ENCODE measurements around the gene GPR15LG.
"Not testable (repeated sequence)": the region's sequence is repeated elsewhere in the genome, so short reads cannot be mapped to it uniquely, and the experiment has no call there.

The GPR15LG gene

GRCh38 chr10:84166620-84167288 is 6.8 kb upstream of the GPR15LG start:
- DNase-seq, result peak; percentile 14 to 33 (median 23)

DNA sequence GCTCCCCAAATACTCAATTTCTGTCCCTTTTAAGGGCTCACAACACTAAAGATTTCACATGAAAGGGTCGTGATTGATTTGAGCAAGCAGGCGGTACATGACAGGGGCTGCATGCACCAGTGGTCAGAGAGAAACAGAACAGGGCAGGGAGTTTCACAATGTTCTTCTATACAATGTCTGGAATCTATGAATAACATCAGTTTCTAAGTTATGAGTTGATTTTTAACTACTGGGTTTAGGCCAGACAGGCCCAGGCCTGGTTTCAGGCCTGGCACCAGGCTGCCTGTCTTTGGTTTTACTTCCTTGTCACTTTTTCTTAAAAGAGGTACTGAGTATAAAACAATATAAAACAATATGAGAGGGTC is 6.3 kb upstream of the GPR15LG start:
- not testable (repeated sequence) for DNase-seq

GRCh38 chr10:84168382-84168781 is 5.2 kb upstream of the GPR15LG start:
- DNase-seq, result not testable (repeated sequence)

DNA sequence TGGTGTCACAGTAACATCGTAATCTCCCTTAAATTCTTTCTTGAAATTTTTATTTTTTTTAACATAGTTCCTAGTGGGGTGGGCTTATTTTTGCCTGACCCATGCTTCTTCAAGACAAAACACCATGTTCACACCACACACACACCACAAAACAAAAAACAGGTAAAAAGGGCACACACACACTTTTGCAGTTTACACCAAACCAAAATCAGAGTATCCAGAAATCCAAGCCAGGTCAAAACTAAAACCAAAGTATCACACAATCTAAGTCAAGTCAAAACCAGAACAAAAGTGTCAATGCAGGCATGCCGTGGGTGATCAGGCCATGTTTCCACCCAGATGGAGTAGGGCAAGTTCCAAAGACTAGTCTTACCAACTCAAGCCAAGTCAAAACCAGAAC is 2.4 kb upstream of the GPR15LG start:
- DNase-seq, result not testable (repeated sequence)

GRCh38 chr10:84171700-84172466 is 1.7 kb upstream of the GPR15LG start:
- not testable (repeated sequence) for DNase-seq

- no peak for DNase-seq
Observed at GRCh38 chr10:84172467-84173356, 889 bp upstream of the GPR15LG start.

GRCh38 chr10:84175436-84175835 is 1.8 kb downstream of the GPR15LG start:
- no peak for DNase-seq

- DNase-seq, result no peak
Observed at GRCh38 chr10:84176351-84176750, 2.8 kb downstream of the GPR15LG start.

DNA sequence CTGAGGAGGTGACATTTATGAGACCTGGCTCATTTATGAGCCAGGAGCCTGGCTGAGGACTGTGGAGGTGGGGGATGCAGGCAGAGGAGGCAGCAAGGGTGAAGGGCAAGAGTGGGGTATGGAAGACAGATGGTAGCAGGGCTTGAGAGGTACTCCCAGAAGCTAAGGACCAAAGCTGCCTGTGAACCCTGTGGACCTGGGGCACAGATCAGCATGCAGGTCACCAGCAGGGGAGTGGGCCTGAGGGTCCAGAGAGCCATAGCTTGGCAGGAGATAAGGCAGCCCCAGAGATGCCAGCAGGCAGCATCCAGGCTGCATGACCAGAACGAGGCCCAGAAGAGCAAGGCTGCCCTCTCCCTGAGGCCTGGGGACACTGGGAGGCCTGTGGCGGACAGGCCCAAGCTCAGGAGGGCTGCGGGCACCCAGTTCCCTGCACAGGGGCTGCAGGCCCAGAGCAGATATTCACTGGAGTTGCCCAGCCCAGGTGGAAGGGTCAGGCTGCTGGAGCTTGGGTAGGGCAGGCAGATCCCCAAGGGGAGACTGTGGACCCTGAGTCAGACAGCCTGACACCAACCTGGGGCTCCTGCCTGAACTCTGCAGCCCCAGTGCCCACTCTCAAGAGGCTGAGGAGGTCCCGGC is 3.4 kb downstream of the GPR15LG start:
- DNase-seq, result no peak

- no peak for DNase-seq
Observed at GRCh38 chr10:84177541-84178141, 4.0 kb downstream of the GPR15LG start.

DNA sequence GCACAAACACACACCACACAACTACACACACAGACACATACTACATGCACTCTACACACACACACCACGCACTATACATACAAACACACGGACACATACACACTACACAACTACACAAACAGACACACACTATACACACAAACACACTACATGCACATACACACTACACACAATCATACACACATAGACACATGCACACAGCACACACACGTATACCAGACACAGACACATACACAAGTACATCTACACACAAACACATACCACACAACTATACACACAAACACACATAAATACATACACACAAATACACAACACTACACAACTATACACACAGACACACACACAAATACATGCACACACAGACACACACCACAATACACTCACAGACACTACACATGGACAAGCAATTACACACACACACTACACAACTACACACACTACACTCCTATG is 4.6 kb downstream of the GPR15LG start:
- DNase-seq, result no peak

GRCh38 chr10:84179059-84179710 is 5.6 kb downstream of the GPR15LG start:
- DNase-seq, result no peak

GRCh38 chr10:84180386-84180785 is 6.8 kb downstream of the GPR15LG start:
- DNase-seq, result not testable (repeated sequence)

DNA sequence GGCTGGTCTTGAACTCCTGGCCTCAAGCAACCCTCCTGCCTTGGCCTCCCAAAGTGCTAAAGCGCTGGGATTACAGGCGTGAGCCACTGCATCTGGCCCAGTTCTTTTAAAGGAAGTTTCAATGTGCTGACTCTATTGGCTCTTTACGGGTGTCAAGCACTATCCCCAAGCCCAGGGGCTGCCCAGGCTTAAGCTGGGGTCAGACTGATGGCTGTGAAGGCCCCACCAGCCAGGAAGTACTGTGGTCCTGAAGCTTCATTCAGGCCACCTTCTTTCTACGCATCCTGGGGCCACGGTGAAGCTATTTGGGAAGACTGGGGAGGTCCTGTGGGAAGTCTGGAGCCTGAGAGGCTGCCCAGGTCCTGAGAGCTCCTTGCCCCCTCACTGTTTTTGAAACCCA is 8.0 kb downstream of the GPR15LG start:
- DNase-seq, result no peak

DNA sequence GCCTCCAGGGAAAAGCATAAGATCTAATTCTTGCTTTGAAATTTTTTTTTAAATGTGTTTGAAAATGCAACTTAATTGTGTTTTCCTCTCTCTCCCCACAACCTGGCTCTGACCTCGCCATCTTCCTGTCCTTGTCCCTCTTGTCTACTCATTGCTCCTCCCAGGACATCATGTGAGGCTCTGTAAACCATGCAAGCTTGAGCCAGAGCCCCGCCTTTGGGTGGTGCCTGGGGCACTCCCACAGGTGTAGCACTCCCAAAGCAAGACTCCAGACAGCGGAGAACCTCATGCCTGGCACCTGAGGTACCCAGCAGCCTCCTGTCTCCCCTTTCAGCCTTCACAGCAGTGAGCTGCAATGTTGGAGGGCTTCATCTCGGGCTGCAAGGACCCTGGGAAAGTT is 10.9 kb downstream of the GPR15LG start:
- no peak for DNase-seq

GRCh38 chr10:84185526-84186175 is 12.1 kb downstream of the GPR15LG start:
- DNase-seq, result no peak

- DNase-seq, result no peak
Observed at GRCh38 chr10:84188815-84189214, 15.2 kb downstream of the GPR15LG start.

- no peak for DNase-seq
Observed at GRCh38 chr10:84190621-84191020, 17.0 kb downstream of the GPR15LG start.

DNA sequence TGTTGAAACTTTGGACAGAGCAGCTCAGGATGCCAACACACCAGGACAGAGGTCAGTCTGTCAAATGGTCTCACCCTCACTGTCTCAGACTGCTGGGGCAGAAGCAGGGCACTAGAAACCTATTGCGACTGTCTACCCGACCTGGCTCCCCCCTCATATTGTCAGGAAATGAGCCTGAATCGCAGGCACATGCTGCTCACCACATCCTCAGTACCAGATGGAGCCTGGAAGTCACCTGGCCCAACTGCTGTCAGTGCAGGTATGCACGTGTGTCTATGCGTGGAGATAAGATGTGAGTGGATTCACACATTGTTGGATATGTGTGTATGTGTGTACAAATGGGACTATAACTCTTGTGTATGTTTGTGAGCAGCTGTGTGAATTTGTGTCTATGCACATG is 17.5 kb downstream of the GPR15LG start:
- DNase-seq, result no peak

GRCh38 chr10:84193327-84193726 is 19.7 kb downstream of the GPR15LG start:
- DNase-seq, result no peak

- no peak for DNase-seq
Observed at GRCh38 chr10:84193846-84194423, 20.3 kb downstream of the GPR15LG start.

Measured in suppressor macrophage treated with lipopolysaccharide for 1 hour (primary cell).